GM12878 (cell line): ENCODE data around the gene RNF130.

Source experiments
- NRF1 ChIP-seq: conservative IDR thresholded peaks from 2 replicates; pipeline ENCODE4 v1.6.1; 2011; ENCODE audit warnings: mild to moderate bottlenecking, low read depth, low read length, improper control_type of control experiment
- RELA ChIP-seq: fragments of 450-650 bp; IDR thresholded peaks from 2 replicates; pipeline ENCODE4 v1.8.0; 2014; ENCODE audit warnings: borderline replicate concordance; ENCODE audit not compliant: partially characterized antibody
- TCF12 ChIP-seq: IDR thresholded peaks from 2 replicates; pipeline ENCODE4 v1.6.1; 2011; ENCODE audit warnings: low read depth, mild to moderate bottlenecking, low read length
- TF ChIP-seq, protein P1 (sequence below): IDR thresholded peaks from 2 replicates; pipeline ENCODE4 v1.6.1; 2011; ENCODE audit warnings: borderline replicate concordance, low read depth, mild to moderate bottlenecking, moderate library complexity, low read length; ENCODE audit not compliant: insufficient read depth, poor library complexity, severe bottlenecking
- TF ChIP-seq, protein P2 (sequence below), 3 experiments: IDR thresholded peaks in 2 of 3; conservative IDR thresholded peaks in 1 of 3; 2 replicates each; pipeline ENCODE4 v1.5.1; 2011; ENCODE audit warnings: low read depth in 3 of 3, low read length in 3 of 3, mild to moderate bottlenecking in 3 of 3, control low read depth in 2 of 3, moderate library complexity in 2 of 3, inconsistent platforms in 1 of 3, mixed read lengths in 1 of 3; ENCODE audit not compliant: control insufficient read depth in 2 of 3, insufficient read depth in 1 of 3; ENCODE audit errors: extremely low read depth in 1 of 3

DNA sequence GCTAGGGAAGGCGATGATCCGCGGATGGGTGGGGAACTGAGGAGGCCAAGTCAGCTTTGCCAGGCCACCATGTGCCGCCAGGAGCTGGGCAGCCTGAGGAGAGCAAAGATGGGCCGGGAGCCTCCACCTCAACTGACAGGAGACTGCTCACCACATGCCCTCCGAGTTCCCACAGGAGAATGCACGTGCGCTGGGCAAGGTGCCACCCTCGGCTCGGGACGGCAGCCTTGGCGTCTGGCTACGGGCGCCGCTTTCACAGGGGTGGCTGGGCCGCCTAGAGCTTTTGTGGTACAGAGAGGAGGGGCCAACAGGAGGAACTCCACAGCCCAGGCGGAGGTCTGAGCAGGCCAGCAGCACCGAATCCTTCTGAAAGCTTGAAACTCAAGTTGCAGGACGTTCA, 158.6 kb downstream of the RNF130 start:
- TF ChIP-seq RELA (no peak), TCF12 (no peak), NRF1 (no peak)
- TF ChIP-seq, protein P1, sequence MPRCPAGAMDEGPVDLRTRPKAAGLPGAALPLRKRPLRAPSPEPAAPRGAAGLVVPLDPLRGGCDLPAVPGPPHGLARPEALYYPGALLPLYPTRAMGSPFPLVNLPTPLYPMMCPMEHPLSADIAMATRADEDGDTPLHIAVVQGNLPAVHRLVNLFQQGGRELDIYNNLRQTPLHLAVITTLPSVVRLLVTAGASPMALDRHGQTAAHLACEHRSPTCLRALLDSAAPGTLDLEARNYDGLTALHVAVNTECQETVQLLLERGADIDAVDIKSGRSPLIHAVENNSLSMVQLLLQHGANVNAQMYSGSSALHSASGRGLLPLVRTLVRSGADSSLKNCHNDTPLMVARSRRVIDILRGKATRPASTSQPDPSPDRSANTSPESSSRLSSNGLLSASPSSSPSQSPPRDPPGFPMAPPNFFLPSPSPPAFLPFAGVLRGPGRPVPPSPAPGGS, result no peak
- TF ChIP-seq, protein P2, sequence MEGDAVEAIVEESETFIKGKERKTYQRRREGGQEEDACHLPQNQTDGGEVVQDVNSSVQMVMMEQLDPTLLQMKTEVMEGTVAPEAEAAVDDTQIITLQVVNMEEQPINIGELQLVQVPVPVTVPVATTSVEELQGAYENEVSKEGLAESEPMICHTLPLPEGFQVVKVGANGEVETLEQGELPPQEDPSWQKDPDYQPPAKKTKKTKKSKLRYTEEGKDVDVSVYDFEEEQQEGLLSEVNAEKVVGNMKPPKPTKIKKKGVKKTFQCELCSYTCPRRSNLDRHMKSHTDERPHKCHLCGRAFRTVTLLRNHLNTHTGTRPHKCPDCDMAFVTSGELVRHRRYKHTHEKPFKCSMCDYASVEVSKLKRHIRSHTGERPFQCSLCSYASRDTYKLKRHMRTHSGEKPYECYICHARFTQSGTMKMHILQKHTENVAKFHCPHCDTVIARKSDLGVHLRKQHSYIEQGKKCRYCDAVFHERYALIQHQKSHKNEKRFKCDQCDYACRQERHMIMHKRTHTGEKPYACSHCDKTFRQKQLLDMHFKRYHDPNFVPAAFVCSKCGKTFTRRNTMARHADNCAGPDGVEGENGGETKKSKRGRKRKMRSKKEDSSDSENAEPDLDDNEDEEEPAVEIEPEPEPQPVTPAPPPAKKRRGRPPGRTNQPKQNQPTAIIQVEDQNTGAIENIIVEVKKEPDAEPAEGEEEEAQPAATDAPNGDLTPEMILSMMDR (IDR thresholded peaks at IDR 0.05 in 2 of 3, conservative IDR thresholded peaks at IDR 0.05 in 1 of 3; ENCODE audit: control insufficient read depth in 2 of 3, extremely low read depth in 1 of 3, insufficient read depth in 1 of 3, low read depth in 3 of 3, low read length in 3 of 3), result no peak
